Brain microvascular endothelial cell (primary cell): ENCODE results near the gene PDE4A.

Experiments
- DNase-seq: peaks from one replicate; pipeline ENCODE4 v3.0.0-alpha.2; 2020
- H3K27ac ChIP-seq: fragments of 250-450 bp; sonication (Bioruptor Pico); 2 replicates; pipeline ENCODE4 v1.5.1; 2020; ENCODE audit warnings: mild to moderate bottlenecking, moderate library complexity
- H3K27me3 ChIP-seq: fragments of 250-450 bp; sonication (Bioruptor Pico); replicated peaks from 2 replicates; pipeline ENCODE4 v1.5.1; 2020; ENCODE audit warnings: mild to moderate bottlenecking
- H3K36me3 ChIP-seq: fragments of 250-450 bp; sonication (Bioruptor Pico); replicated peaks from 2 replicates; pipeline ENCODE4 v1.5.1; 2020; ENCODE audit warnings: mild to moderate bottlenecking
- H3K4me3 ChIP-seq: 2 replicates; pipeline ENCODE4 v1.5.1; 2011; ENCODE audit warnings: low read depth, mild to moderate bottlenecking, control low read depth, low read length, moderate library complexity
- in situ Hi-C: cut with HindIII; loops from 2 replicates; pipeline ENCODE4 v1.10.0; 2017; ENCODE audit warnings: low sequenced_read_pairs, low pct_ligation_motif_present
- TF ChIP-seq, protein P1 (sequence below): IDR thresholded peaks from 2 replicates; pipeline ENCODE4 v1.5.1; 2011; ENCODE audit warnings: low read depth, mild to moderate bottlenecking, moderate library complexity, low read length, control low read depth, inconsistent platforms; ENCODE audit errors: missing control alignments

PDE4A gene

GRCh38 chr19:10421240-10422045, 1.1 kb downstream of the PDE4A start:
- Histone ChIP-seq H3K27me3 (no peaks in the 10 kb centered on the region), H3K27ac (no peak overlapping the region), H3K36me3 (no peaks in the 10 kb centered on the region), H3K4me3 (peak overlapping the region; percentile 5)
- TF ChIP-seq, protein P1, sequence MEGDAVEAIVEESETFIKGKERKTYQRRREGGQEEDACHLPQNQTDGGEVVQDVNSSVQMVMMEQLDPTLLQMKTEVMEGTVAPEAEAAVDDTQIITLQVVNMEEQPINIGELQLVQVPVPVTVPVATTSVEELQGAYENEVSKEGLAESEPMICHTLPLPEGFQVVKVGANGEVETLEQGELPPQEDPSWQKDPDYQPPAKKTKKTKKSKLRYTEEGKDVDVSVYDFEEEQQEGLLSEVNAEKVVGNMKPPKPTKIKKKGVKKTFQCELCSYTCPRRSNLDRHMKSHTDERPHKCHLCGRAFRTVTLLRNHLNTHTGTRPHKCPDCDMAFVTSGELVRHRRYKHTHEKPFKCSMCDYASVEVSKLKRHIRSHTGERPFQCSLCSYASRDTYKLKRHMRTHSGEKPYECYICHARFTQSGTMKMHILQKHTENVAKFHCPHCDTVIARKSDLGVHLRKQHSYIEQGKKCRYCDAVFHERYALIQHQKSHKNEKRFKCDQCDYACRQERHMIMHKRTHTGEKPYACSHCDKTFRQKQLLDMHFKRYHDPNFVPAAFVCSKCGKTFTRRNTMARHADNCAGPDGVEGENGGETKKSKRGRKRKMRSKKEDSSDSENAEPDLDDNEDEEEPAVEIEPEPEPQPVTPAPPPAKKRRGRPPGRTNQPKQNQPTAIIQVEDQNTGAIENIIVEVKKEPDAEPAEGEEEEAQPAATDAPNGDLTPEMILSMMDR: no peak
- in situ Hi-C loops: no loop called here
- DNase-seq: no peak

DNA sequence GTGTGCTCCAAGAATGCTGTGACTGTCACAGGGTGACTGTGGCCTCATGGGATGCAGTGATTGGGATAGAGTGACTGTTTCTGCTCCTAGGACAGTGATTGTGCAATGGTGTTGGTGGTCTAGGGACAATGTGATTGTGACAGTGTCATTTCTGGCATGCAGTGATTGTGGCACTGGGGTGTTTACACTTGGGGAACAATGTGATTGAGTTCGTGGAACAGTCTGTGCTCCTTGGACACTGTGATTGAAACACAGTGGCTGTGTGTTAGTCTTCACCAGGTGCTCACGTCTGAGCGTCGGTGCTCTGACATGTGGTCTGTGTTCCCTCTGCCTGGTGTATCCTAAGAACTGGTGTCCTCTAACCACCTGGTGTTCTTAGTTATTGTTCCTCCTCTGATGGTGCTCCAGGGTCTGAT, 1.7 kb downstream of the PDE4A start:
- Histone ChIP-seq H3K4me3 (no peak overlapping the region), H3K27me3 (no peaks in the 10 kb centered on the region), H3K27ac (no peak overlapping the region), H3K36me3 (no peaks in the 10 kb centered on the region)
- TF ChIP-seq, protein P1: no peak
- no peak for DNase-seq
- in situ Hi-C loops: no loop called here

DNA sequence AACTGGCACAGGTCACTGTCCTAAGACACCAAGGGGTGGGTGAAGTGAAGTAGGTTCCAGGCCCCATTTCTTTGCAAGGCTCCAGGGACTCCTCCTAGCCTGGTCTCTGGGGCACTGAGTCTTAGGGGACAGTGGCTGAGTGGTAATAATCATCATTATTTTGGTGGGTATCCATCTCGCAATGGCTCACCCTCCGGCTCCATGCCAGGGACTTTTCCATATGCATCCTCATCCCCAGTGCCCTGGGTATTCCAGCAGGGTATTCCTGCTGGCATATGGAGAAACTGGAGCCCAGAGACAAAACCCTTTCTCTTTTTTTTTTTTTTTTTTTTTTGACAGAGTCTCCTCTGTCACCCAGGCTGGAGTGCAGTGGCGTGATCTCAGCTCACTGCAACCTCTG, 2.5 kb downstream of the PDE4A start:
- no peaks in the 10 kb centered on the region for H3K27me3 ChIP-seq
- TF ChIP-seq, protein P1: no peak

GRCh38 chr19:10424011-10424637, 3.8 kb downstream of the PDE4A start:
- TF ChIP-seq, protein P1: peak; percentile 92
- H3K4me3 ChIP-seq: peak overlapping the region; percentile 42
- DNase-seq: peak; percentile 67
- no peak overlapping the region for H3K27ac ChIP-seq
- H3K36me3 ChIP-seq: no peaks in the 10 kb centered on the region
- no peaks in the 10 kb centered on the region for H3K27me3 ChIP-seq
- in situ Hi-C loops: no loop called here

More for the DNA sequence above, 2.5 kb downstream of the PDE4A start:
- Histone ChIP-seq H3K27ac (no peak overlapping the region), H3K4me3 (no peak overlapping the region), H3K36me3 (no peaks in the 10 kb centered on the region)
- in situ Hi-C loops: no loop called here
- no peak for DNase-seq

DNA sequence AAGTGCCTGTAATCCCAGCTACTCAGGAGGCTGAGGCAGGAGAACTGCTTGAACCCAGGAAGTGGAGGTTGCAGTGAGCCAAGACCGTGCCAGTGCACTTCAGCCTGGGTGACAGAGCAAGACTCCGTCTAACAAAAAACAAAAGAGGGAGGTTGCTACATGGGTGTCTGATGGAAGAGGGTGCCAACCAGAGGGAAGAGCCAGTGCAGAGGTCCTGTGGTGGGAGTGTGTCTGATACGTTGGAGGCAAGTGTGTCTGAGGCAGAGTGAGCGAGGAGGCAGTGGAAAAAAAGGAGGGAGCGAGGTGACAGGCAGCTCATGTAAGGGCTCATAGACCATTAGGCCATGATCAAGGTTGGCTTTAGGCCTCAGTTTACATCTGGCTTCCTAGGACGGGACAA, 6.8 kb downstream of the PDE4A start:
- in situ Hi-C loops: no loop called here
- no peaks in the 10 kb centered on the region for H3K27me3 ChIP-seq
- DNase-seq: no peak
- H3K4me3 ChIP-seq: no peak overlapping the region
- H3K27ac ChIP-seq: no peak overlapping the region
- TF ChIP-seq, protein P1: no peak
- H3K36me3 ChIP-seq: no peaks in the 10 kb centered on the region
